ENCODE data around the gene SVEP1. TPM values are rescaled to one million over a fixed set of nuclear protein-coding genes. Genes with fewer than 3 reads are reported as not detected.

SVEP1 gene
- total and polyA plus RNA-seq, 2 experiments from 2014 or later = 0.18 to 0.63 TPM

DNA sequence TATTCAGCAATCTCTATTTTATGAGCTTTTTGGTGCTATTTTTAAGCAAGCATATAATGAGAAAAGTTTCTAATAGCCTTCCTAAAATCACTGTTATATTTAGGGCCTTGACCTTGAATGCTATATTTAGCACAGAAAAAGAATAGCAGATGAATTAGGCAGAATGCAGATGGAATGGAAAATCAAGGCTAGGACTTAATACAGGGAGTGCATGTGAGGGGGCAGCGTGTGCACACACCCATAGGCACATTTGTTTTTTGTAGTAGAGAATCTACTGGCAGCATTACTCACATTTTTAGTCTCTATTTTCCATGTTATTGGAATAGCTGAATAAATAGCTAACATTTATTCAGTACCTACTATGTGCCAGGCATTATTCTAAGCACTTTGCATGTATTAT lies 79.9 kb downstream of the SVEP1 start:
- no peak overlapping the region for H3K4me3 ChIP-seq
- Mint-ChIP-seq H3K4me1 (no peaks in the 10 kb centered on the region), H3K27ac (no peak overlapping the region), H3K36me3 (ENCODE audit: low read depth) (no peaks in the 10 kb centered on the region), H3K9me3 (no peaks in the 10 kb centered on the region), H3K27me3 (ENCODE audit: insufficient read depth, low read depth, poor library complexity) (peaks cover 3% of the 10 kb centered on the region), H3K4me3 (no peak overlapping the region)
- no peak overlapping the region for H3K27ac ChIP-seq (ENCODE audit: low read depth)
- H3F3A ChIP-seq (replicated peaks; ENCODE audit: low read depth) = no peaks in the 10 kb centered on the region
- H3K4me1 ChIP-seq (ENCODE audit: insufficient read depth) = no peaks in the 10 kb centered on the region
- H2AFZ ChIP-seq = no peak overlapping the region
- H3K36me3 ChIP-seq (ENCODE audit: insufficient read depth) = no peaks in the 10 kb centered on the region
- no peaks in the 10 kb centered on the region for H3K79me2 ChIP-seq (replicated peaks; ENCODE audit: insufficient read depth)
- H3K27me3 ChIP-seq (ENCODE audit: insufficient read depth) = no peaks in the 10 kb centered on the region
- ATAC-seq (no peak), DNase-seq (ENCODE audit: low spot score) (no peak)
- H3K9me2 ChIP-seq (ENCODE audit: insufficient read depth) = no peaks in the 10 kb centered on the region
- no peaks in the 10 kb centered on the region for H4K20me1 ChIP-seq (replicated peaks; ENCODE audit: insufficient read depth)
- TF ChIP-seq ZNF114 (CRISPR knock-in tag; IDR thresholded peaks at IDR 0.05) (no peak), ZNF331 (CRISPR knock-in tag; IDR thresholded peaks at IDR 0.05; ENCODE audit: low read depth) (no peak), EZH2 (IDR thresholded peaks at IDR 0.05; ENCODE audit: low read depth, unreplicated experiment) (no peak), POLR2AphosphoS5 (IDR thresholded peaks at IDR 0.05; ENCODE audit: low read depth) (no peak), NANOG (IDR thresholded peaks at IDR 0.05; ENCODE audit: borderline replicate concordance) (no peak), STAT1 (IDR thresholded peaks at IDR 0.05; ENCODE audit: unreplicated experiment) (no peak), EZH2phosphoT487 (IDR thresholded peaks at IDR 0.05; ENCODE audit: unreplicated experiment) (no peak), ETS1 (IDR thresholded peaks at IDR 0.05) (no peak), JUNB (IDR thresholded peaks at IDR 0.05; ENCODE audit: unreplicated experiment) (no peak), CREB1 (CRISPR knock-in tag; IDR thresholded peaks at IDR 0.05; ENCODE audit: low read depth) (no peak)
- TF ChIP-seq, protein P1, sequence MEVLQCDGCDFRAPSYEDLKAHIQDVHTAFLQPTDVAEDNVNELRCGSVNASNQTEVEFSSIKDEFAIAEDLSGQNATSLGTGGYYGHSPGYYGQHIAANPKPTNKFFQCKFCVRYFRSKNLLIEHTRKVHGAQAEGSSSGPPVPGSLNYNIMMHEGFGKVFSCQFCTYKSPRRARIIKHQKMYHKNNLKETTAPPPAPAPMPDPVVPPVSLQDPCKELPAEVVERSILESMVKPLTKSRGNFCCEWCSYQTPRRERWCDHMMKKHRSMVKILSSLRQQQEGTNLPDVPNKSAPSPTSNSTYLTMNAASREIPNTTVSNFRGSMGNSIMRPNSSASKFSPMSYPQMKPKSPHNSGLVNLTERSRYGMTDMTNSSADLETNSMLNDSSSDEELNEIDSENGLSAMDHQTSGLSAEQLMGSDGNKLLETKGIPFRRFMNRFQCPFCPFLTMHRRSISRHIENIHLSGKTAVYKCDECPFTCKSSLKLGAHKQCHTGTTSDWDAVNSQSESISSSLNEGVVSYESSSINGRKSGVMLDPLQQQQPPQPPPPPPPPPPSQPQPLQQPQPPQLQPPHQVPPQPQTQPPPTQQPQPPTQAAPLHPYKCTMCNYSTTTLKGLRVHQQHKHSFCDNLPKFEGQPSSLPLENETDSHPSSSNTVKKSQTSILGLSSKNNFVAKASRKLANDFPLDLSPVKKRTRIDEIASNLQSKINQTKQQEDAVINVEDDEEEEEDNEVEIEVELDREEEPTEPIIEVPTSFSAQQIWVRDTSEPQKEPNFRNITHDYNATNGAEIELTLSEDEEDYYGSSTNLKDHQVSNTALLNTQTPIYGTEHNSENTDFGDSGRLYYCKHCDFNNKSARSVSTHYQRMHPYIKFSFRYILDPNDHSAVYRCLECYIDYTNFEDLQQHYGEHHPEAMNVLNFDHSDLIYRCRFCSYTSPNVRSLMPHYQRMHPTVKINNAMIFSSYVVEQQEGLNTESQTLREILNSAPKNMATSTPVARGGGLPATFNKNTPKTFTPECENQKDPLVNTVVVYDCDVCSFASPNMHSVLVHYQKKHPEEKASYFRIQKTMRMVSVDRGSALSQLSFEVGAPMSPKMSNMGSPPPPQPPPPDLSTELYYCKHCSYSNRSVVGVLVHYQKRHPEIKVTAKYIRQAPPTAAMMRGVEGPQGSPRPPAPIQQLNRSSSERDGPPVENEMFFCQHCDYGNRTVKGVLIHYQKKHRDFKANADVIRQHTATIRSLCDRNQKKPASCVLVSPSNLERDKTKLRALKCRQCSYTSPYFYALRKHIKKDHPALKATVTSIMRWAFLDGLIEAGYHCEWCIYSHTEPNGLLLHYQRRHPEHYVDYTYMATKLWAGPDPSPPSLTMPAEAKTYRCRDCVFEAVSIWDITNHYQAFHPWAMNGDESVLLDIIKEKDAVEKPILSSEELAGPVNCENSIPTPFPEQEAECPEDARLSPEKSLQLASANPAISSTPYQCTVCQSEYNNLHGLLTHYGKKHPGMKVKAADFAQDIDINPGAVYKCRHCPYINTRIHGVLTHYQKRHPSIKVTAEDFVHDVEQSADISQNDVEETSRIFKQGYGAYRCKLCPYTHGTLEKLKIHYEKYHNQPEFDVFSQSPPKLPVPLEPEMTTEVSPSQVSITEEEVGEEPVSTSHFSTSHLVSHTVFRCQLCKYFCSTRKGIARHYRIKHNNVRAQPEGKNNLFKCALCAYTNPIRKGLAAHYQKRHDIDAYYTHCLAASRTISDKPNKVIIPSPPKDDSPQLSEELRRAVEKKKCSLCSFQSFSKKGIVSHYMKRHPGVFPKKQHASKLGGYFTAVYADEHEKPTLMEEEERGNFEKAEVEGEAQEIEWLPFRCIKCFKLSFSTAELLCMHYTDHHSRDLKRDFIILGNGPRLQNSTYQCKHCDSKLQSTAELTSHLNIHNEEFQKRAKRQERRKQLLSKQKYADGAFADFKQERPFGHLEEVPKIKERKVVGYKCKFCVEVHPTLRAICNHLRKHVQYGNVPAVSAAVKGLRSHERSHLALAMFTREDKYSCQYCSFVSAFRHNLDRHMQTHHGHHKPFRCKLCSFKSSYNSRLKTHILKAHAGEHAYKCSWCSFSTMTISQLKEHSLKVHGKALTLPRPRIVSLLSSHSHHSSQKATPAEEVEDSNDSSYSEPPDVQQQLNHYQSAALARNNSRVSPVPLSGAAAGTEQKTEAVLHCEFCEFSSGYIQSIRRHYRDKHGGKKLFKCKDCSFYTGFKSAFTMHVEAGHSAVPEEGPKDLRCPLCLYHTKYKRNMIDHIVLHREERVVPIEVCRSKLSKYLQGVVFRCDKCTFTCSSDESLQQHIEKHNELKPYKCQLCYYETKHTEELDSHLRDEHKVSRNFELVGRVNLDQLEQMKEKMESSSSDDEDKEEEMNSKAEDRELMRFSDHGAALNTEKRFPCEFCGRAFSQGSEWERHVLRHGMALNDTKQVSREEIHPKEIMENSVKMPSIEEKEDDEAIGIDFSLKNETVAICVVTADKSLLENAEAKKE (CRISPR knock-in tag; IDR thresholded peaks at IDR 0.05) = no peak
- TF ChIP-seq, protein P2, sequence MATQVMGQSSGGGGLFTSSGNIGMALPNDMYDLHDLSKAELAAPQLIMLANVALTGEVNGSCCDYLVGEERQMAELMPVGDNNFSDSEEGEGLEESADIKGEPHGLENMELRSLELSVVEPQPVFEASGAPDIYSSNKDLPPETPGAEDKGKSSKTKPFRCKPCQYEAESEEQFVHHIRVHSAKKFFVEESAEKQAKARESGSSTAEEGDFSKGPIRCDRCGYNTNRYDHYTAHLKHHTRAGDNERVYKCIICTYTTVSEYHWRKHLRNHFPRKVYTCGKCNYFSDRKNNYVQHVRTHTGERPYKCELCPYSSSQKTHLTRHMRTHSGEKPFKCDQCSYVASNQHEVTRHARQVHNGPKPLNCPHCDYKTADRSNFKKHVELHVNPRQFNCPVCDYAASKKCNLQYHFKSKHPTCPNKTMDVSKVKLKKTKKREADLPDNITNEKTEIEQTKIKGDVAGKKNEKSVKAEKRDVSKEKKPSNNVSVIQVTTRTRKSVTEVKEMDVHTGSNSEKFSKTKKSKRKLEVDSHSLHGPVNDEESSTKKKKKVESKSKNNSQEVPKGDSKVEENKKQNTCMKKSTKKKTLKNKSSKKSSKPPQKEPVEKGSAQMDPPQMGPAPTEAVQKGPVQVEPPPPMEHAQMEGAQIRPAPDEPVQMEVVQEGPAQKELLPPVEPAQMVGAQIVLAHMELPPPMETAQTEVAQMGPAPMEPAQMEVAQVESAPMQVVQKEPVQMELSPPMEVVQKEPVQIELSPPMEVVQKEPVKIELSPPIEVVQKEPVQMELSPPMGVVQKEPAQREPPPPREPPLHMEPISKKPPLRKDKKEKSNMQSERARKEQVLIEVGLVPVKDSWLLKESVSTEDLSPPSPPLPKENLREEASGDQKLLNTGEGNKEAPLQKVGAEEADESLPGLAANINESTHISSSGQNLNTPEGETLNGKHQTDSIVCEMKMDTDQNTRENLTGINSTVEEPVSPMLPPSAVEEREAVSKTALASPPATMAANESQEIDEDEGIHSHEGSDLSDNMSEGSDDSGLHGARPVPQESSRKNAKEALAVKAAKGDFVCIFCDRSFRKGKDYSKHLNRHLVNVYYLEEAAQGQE (IDR thresholded peaks at IDR 0.05; ENCODE audit: unreplicated experiment) = no peak
- TF ChIP-seq, protein P3, sequence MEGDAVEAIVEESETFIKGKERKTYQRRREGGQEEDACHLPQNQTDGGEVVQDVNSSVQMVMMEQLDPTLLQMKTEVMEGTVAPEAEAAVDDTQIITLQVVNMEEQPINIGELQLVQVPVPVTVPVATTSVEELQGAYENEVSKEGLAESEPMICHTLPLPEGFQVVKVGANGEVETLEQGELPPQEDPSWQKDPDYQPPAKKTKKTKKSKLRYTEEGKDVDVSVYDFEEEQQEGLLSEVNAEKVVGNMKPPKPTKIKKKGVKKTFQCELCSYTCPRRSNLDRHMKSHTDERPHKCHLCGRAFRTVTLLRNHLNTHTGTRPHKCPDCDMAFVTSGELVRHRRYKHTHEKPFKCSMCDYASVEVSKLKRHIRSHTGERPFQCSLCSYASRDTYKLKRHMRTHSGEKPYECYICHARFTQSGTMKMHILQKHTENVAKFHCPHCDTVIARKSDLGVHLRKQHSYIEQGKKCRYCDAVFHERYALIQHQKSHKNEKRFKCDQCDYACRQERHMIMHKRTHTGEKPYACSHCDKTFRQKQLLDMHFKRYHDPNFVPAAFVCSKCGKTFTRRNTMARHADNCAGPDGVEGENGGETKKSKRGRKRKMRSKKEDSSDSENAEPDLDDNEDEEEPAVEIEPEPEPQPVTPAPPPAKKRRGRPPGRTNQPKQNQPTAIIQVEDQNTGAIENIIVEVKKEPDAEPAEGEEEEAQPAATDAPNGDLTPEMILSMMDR (conservative IDR thresholded peaks at IDR 0.05; ENCODE audit: low read depth in 2 of 2) = no peak
- no peak overlapping the region for H3K4me2 ChIP-seq
